ENCODE measurements around the gene RNASE11. TPM values are rescaled to one million over a fixed set of nuclear protein-coding genes. Genes with fewer than 3 reads are reported as not detected.

The RNASE11 gene
- total and polyA plus RNA-seq, 4 donors, result not detected

- TF ChIP-seq CTCF (IDR thresholded peaks at IDR 0.05; ENCODE audit: low read depth, low read length, missing input control), result peak; percentile 99
- TF ChIP-seq MAX (IDR thresholded peaks at IDR 0.05), result no peak
- TF ChIP-seq RAD21 (IDR thresholded peaks at IDR 0.05), result peak; percentile 94 to 98
- TF ChIP-seq, protein P1, sequence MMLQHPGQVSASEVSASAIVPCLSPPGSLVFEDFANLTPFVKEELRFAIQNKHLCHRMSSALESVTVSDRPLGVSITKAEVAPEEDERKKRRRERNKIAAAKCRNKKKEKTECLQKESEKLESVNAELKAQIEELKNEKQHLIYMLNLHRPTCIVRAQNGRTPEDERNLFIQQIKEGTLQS (IDR thresholded peaks at IDR 0.05), result peak; percentile 99
Observed at GRCh38 chr14:20609215-20610001, 21.6 kb upstream of the RNASE11 start (continued).

- Histone ChIP-seq H3K27me3 (ENCODE audit: control insufficient read depth in 4 of 4, insufficient read depth in 4 of 4, low read length in 3 of 4) (no peaks in the 10 kb centered on the region), H3K4me1 (ENCODE audit: control insufficient read depth in 4 of 4, insufficient read depth in 4 of 4, low read length in 3 of 4) (peaks cover 0 to 46% (median 20%) of the 10 kb centered on the region in 4 donors), H3K36me3 (ENCODE audit: control insufficient read depth in 4 of 4, insufficient read depth in 3 of 4, low read depth in 1 of 4, low read length in 3 of 4) (no peaks in the 10 kb centered on the region), H3K9me3 (ENCODE audit: control insufficient read depth in 4 of 4, low read length in 3 of 4) (no peaks in the 10 kb centered on the region), H3K9ac (ENCODE audit: low read depth in 1 of 2, low read length in 2 of 2) (no peak overlapping the region), H3K4me3 (ENCODE audit: low read depth in 1 of 3, low read length in 3 of 3) (no peak overlapping the region), H3K27ac (ENCODE audit: low read depth in 1 of 2, low read length in 2 of 2) (no peak overlapping the region)
- TF ChIP-seq RXRA (IDR thresholded peaks at IDR 0.05) (no peak), FOXA1 (IDR thresholded peaks at IDR 0.05) (no peak), JUND (IDR thresholded peaks at IDR 0.05) (no peak), CTCF (IDR thresholded peaks at IDR 0.05; ENCODE audit: low read depth, low read length, missing input control) (no peak), SP1 (IDR thresholded peaks at IDR 0.05) (no peak), GABPA (IDR thresholded peaks at IDR 0.05 in 1 of 2, conservative IDR thresholded peaks at IDR 0.05 in 1 of 2) (no peak), NR2F2 (IDR thresholded peaks at IDR 0.05) (no peak), RAD21 (IDR thresholded peaks at IDR 0.05) (no peak), FOXA2 (IDR thresholded peaks at IDR 0.05) (no peak), MAX (IDR thresholded peaks at IDR 0.05) (no peak), HNF4A (conservative IDR thresholded peaks at IDR 0.05) (no peak), EGR1 (IDR thresholded peaks at IDR 0.05; ENCODE audit: low read depth in 2 of 2) (no peak), HNF4G (IDR thresholded peaks at IDR 0.05) (no peak)
- TF ChIP-seq, protein P1 (IDR thresholded peaks at IDR 0.05), result no peak
- TF ChIP-seq, protein P2, sequence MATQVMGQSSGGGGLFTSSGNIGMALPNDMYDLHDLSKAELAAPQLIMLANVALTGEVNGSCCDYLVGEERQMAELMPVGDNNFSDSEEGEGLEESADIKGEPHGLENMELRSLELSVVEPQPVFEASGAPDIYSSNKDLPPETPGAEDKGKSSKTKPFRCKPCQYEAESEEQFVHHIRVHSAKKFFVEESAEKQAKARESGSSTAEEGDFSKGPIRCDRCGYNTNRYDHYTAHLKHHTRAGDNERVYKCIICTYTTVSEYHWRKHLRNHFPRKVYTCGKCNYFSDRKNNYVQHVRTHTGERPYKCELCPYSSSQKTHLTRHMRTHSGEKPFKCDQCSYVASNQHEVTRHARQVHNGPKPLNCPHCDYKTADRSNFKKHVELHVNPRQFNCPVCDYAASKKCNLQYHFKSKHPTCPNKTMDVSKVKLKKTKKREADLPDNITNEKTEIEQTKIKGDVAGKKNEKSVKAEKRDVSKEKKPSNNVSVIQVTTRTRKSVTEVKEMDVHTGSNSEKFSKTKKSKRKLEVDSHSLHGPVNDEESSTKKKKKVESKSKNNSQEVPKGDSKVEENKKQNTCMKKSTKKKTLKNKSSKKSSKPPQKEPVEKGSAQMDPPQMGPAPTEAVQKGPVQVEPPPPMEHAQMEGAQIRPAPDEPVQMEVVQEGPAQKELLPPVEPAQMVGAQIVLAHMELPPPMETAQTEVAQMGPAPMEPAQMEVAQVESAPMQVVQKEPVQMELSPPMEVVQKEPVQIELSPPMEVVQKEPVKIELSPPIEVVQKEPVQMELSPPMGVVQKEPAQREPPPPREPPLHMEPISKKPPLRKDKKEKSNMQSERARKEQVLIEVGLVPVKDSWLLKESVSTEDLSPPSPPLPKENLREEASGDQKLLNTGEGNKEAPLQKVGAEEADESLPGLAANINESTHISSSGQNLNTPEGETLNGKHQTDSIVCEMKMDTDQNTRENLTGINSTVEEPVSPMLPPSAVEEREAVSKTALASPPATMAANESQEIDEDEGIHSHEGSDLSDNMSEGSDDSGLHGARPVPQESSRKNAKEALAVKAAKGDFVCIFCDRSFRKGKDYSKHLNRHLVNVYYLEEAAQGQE (IDR thresholded peaks at IDR 0.05), result no peak
- DNase-seq (ENCODE audit: low spot score), result no peak
- 82% methylated on average over 7 of the region's 7 CpGs for WGBS
Observed at GRCh38 chr14:20608383-20609110, 20.7 kb upstream of the RNASE11 start.

Measured in liver (tissue), 9 donors.